MM.1S (cell line): ENCODE data around the gene QSOX1.
"Not testable (repeated sequence)": the region's sequence is repeated elsewhere in the genome, so short reads cannot be mapped to it uniquely, and the experiment has no call there.

Source experiments
- DNase-seq: peaks from one replicate; pipeline ENCODE4 v3.0.0-alpha.2; 2015
- H2AFZ ChIP-seq: fragments of 300-600 bp; sonication (generic); 2 replicates; pipeline ENCODE4 v1.6.0; 2016; ENCODE audit warnings: antibody characterized with exemption, low read length
- H3F3A ChIP-seq: fragments of 300-600 bp; sonication (generic); 2 replicates; pipeline ENCODE4 v1.6.1; 2016; ENCODE audit warnings: mild to moderate bottlenecking, antibody characterized with exemption, low read length, moderate library complexity, mixed read lengths; ENCODE audit not compliant: insufficient read depth
- H3K27ac ChIP-seq: fragments of 300-600 bp; sonication (generic); 2 replicates; pipeline ENCODE4 v1.5.1; 2016; ENCODE audit warnings: mild to moderate bottlenecking, low read length
- H3K27me3 ChIP-seq: fragments of 300-600 bp; sonication (generic); replicated peaks from 2 replicates; pipeline ENCODE4 v1.6.0; 2016; ENCODE audit warnings: low read length; ENCODE audit not compliant: insufficient read depth
- H3K36me3 ChIP-seq: fragments of 300-600 bp; sonication (generic); replicated peaks from 2 replicates; pipeline ENCODE4 v1.6.1; 2016; ENCODE audit warnings: mild to moderate bottlenecking, low read length, mixed read lengths; ENCODE audit not compliant: insufficient read depth
- H3K4me1 ChIP-seq: fragments of 300-600 bp; sonication (generic); 2 replicates; pipeline ENCODE4 v1.6.1; 2016; ENCODE audit warnings: low read length, mixed read lengths
- H3K4me2 ChIP-seq: fragments of 300-600 bp; sonication (generic); 2 replicates; pipeline ENCODE4 v1.6.0; 2016; ENCODE audit warnings: low read depth, low read length
- H3K4me3 ChIP-seq: fragments of 300-600 bp; sonication (generic); 2 replicates; pipeline ENCODE4 v1.5.1; 2016; ENCODE audit warnings: low read length, mixed read lengths
- H3K79me2 ChIP-seq: fragments of 300-600 bp; sonication (generic); 2 replicates; pipeline ENCODE4 v1.6.1; 2016; ENCODE audit warnings: mixed run types, low read length, mixed read lengths
- H3K9ac ChIP-seq: fragments of 300-600 bp; sonication (generic); 2 replicates; pipeline ENCODE4 v1.6.1; 2016; ENCODE audit warnings: low read length, mixed read lengths
- H3K9me2 ChIP-seq: fragments of 300-600 bp; sonication (generic); replicated peaks from 2 replicates; pipeline ENCODE4 v1.6.1; 2016; ENCODE audit warnings: mild to moderate bottlenecking, low read length, mixed read lengths; ENCODE audit not compliant: insufficient read depth
- H3K9me3 ChIP-seq: fragments of 300-600 bp; sonication (generic); replicated peaks from 2 replicates; pipeline ENCODE4 v1.6.1; 2016; ENCODE audit warnings: mild to moderate bottlenecking, low read length, mixed read lengths; ENCODE audit not compliant: insufficient read depth
- H4K20me1 ChIP-seq: fragments of 300-600 bp; sonication (generic); 2 replicates; pipeline ENCODE4 v1.6.1; 2016; ENCODE audit warnings: mild to moderate bottlenecking, low read length, moderate library complexity, mixed read lengths; ENCODE audit not compliant: insufficient read depth
- EZH2 ChIP-seq: fragments of 300-600 bp; sonication (generic); optimal IDR thresholded peaks from 2 replicates; pipeline ENCODE3; 2017; ENCODE audit warnings: low read depth, mild to moderate bottlenecking, antibody characterized with exemption, low read length, mixed read lengths
- EZH2phosphoT487 ChIP-seq: fragments of 300-600 bp; sonication (generic); IDR thresholded peaks from 2 replicates; pipeline ENCODE4 v1.6.1; 2018; ENCODE audit warnings: antibody characterized with exemption, low read length
- TF ChIP-seq, protein P1 (sequence below): fragments of 300-600 bp; sonication (generic); IDR thresholded peaks from 2 replicates; pipeline ENCODE4 v1.5.1; 2016; ENCODE audit warnings: antibody characterized with exemption, low read length, mixed read lengths

The QSOX1 gene

DNA sequence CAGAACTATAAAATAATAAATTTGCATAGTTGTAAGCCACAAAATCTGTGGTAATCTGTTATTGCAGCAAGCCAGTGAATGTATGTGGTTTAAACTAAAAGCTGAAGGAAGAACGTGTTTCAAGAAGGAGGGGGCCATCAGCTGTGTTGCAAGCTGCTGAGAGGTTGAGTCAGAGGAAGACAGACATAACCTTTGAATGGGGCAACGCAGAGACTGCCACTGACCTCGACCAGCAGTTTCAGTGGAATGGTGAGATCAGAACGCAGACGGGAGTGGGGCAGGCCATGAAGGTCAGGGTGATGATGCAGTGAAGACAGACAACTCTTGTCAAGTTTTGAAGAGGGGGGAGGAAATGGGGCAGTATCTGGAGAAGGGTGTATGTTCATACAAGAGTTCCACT is 23.2 kb upstream of the QSOX1 start:
- DNase-seq, result no peak
- no peak overlapping the region for H3K9ac ChIP-seq
- H3F3A ChIP-seq, result no peaks in the 10 kb centered on the region
- H3K27ac ChIP-seq, result no peak overlapping the region
- TF ChIP-seq, protein P1, sequence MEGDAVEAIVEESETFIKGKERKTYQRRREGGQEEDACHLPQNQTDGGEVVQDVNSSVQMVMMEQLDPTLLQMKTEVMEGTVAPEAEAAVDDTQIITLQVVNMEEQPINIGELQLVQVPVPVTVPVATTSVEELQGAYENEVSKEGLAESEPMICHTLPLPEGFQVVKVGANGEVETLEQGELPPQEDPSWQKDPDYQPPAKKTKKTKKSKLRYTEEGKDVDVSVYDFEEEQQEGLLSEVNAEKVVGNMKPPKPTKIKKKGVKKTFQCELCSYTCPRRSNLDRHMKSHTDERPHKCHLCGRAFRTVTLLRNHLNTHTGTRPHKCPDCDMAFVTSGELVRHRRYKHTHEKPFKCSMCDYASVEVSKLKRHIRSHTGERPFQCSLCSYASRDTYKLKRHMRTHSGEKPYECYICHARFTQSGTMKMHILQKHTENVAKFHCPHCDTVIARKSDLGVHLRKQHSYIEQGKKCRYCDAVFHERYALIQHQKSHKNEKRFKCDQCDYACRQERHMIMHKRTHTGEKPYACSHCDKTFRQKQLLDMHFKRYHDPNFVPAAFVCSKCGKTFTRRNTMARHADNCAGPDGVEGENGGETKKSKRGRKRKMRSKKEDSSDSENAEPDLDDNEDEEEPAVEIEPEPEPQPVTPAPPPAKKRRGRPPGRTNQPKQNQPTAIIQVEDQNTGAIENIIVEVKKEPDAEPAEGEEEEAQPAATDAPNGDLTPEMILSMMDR, result no peak
- TF ChIP-seq EZH2phosphoT487 (no peak), EZH2 (no peak)
- no peaks in the 10 kb centered on the region for H3K36me3 ChIP-seq
- no peaks in the 10 kb centered on the region for H3K79me2 ChIP-seq
- H3K9me2 ChIP-seq, result no peaks in the 10 kb centered on the region
- no peaks in the 10 kb centered on the region for H3K9me3 ChIP-seq
- H3K4me1 ChIP-seq, result 0 out of 2 replicates have a peak, but pooled peaks cover 5% of the 10 kb centered on the region
- H2AFZ ChIP-seq, result no peak overlapping the region
- no peaks in the 10 kb centered on the region for H4K20me1 ChIP-seq
- no peak overlapping the region for H3K4me2 ChIP-seq
- H3K4me3 ChIP-seq, result no peak overlapping the region
- H3K27me3 ChIP-seq, result no peaks in the 10 kb centered on the region

DNA sequence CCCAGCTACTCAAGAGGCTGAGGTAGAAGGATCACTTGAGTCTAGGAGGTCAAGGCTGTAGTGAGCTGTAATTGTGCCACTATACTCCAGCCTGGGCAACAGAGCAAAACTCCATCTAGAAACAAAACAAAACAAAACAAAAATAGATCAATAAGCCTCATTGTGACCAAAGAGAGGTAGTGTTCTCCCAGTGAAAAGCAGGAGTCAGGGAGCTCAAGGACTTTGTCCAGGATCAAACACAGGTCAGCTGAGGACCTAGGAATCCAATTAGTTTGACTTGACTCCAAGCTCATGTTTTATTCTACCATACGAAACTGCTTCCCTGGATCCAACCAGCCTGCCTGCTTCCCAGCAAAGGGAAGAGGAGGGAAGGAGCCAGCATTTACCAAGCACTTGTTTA is 21.5 kb upstream of the QSOX1 start:
- no peaks in the 10 kb centered on the region for H3F3A ChIP-seq
- no peaks in the 10 kb centered on the region for H3K36me3 ChIP-seq
- no peak overlapping the region for H2AFZ ChIP-seq
- no peak overlapping the region for H3K4me2 ChIP-seq
- no peaks in the 10 kb centered on the region for H4K20me1 ChIP-seq
- no peak overlapping the region for H3K9ac ChIP-seq
- TF ChIP-seq, protein P1, result no peak
- TF ChIP-seq EZH2phosphoT487 (no peak), EZH2 (no peak)
- H3K27me3 ChIP-seq, result no peaks in the 10 kb centered on the region
- H3K4me3 ChIP-seq, result no peak overlapping the region
- no peaks in the 10 kb centered on the region for H3K9me3 ChIP-seq
- no peak for DNase-seq
- H3K4me1 ChIP-seq, result no peaks in the 10 kb centered on the region
- H3K27ac ChIP-seq, result no peak overlapping the region
- H3K9me2 ChIP-seq, result no peaks in the 10 kb centered on the region
- H3K79me2 ChIP-seq, result no peaks in the 10 kb centered on the region

DNA sequence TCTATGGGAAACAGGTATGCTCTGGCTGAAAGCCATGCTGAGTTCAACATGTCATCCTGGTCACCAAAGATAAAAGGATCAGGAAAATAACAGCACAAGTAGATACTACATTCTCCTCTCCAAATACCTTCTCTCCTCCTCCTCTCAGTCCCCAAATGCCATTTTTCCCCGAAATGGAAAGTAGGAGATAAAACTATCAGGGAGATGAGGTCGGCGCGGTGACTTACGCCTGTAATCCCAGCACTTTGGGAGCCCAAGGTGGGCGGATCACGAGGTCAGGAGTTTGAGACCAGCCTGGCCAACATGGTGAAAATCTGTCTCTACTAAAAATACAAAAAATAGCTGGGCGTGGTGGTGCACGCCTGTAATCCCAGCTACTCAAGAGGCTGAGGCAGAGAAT is 21.0 kb upstream of the QSOX1 start:
- H3K27ac ChIP-seq, DNase-seq, H3K36me3 ChIP-seq, H4K20me1 ChIP-seq, H2AFZ ChIP-seq, H3K4me2 ChIP-seq, H3K79me2 ChIP-seq, H3K4me3 ChIP-seq, H3K9me3 ChIP-seq, H3K4me1 ChIP-seq, H3K9ac ChIP-seq, H3K27me3 ChIP-seq, H3K9me2 ChIP-seq, H3F3A ChIP-seq: not testable (repeated sequence)

DNA sequence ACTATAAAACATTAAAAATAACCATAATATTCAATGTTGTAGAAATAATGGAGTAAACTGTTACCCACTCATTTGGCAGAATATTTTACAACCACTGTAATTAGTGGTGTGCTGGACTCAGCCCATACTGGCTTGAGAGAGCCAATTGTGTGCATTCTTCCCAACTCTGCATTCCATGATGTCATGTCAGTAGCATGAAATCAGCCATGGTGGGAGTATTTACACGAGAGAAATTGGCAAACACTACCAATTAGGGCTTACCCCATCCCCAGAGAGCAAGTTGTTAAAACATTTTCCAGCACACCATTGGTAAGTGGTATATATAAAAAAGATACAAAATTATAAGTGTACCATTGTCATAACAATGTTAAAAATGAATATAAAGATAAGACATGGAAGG is 19.1 kb upstream of the QSOX1 start:
- H3K9ac ChIP-seq, result no peak overlapping the region
- no peak overlapping the region for H3K4me2 ChIP-seq
- no peaks in the 10 kb centered on the region for H4K20me1 ChIP-seq
- H3K27me3 ChIP-seq, result no peaks in the 10 kb centered on the region
- no peak overlapping the region for H3K27ac ChIP-seq
- no peak overlapping the region for H2AFZ ChIP-seq
- no peaks in the 10 kb centered on the region for H3K9me2 ChIP-seq
- H3K9me3 ChIP-seq, result no peaks in the 10 kb centered on the region
- no peak for TF ChIP-seq EZH2phosphoT487
- TF ChIP-seq EZH2, result no peak
- TF ChIP-seq, protein P1, result no peak
- H3K4me3 ChIP-seq, result no peak overlapping the region
- no peaks in the 10 kb centered on the region for H3F3A ChIP-seq
- no peaks in the 10 kb centered on the region for H3K79me2 ChIP-seq
- no peak for DNase-seq
- H3K4me1 ChIP-seq, result no peaks in the 10 kb centered on the region
- H3K36me3 ChIP-seq, result no peaks in the 10 kb centered on the region
